GM18861 (cell line): ENCODE results near the gene SYNE2.
"Not testable (repeated sequence)": the region's sequence is repeated elsewhere in the genome, so short reads cannot be mapped to it uniquely, and the experiment has no call there.

Experiments used
- ATAC-seq: cut with Tn5 transposase; IDR thresholded peaks from one replicate; pipeline ENCODE4 v1.9.1; 2021; ENCODE audit not compliant: unreplicated experiment

SYNE2 gene

GRCh38 chr14:64186231-64187129 lies 333.7 kb downstream of the SYNE2 start:
- ATAC-seq: no peak

GRCh38 chr14:64187331-64187730 lies 334.5 kb downstream of the SYNE2 start:
- no peak for ATAC-seq

DNA sequence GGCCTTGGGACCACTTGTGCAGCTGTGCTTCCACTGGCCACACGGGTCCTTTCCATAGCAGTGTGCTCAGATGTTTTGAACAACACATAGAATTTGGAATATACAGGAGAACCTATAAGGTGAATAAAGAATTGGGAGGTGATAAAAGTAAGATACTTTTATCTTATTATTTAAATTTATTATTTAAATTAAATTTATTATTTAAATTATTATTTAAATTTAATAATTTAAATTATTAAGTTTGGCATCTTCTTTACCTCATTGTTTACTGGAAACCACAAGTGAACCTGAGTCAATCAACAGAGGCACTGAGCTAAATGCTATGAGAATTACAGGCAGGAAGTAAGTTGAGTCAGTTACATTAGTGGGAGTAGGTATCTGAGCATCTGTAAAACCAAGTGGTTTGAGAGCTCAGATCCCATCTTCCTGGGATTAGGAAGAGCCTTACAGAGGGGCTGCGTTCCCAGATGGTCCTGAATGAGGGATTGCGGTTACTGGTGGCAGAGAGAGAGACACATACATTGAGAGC lies 338.2 kb downstream of the SYNE2 start:
- no peak for ATAC-seq

GRCh38 chr14:64191756-64192155 lies 339.0 kb downstream of the SYNE2 start:
- ATAC-seq: no peak

DNA sequence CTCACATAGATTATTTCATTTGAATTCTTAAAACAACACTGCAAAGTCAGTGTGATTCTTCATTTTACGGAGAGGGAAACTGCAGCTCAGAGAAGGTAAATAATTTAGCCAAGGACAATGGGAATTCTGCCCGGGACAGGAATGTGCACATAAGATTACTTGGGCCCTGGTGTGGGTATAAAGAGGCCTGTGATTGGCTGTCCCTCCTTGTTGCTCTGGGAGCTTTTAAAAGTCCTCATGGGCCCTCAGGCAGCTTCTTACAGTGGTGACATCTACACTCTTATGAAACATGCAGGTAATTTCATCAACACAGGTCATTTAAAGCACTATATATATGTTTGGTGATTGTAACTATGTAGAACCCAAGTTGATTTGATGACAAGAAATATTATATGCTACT lies 341.0 kb downstream of the SYNE2 start:
- ATAC-seq: no peak

DNA sequence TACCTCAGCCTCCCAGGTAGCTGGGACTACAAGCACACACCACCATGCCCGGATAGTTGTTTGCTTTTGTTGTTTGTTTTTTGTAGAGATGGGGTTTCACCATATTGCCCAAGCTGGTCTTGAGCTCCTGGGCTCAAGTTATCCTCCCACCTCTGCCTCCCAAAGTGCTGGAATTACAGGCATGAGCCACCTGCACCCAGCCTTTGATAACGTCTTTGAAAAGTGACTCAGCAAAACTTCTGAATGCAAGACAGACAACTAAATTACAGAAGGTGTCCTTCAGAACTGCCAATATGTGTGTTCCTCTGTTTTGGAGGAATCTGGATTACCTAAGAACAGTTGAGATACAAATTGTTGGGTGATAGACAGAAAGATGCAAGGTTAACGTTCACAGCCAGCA lies 341.6 kb downstream of the SYNE2 start:
- no peak for ATAC-seq

- peak; percentile 53 for ATAC-seq
These were observed 342.4 kb downstream of the SYNE2 start for GRCh38 chr14:64195199-64195598.

GRCh38 chr14:64196056-64196455 lies 343.3 kb downstream of the SYNE2 start:
- no peak for ATAC-seq

DNA sequence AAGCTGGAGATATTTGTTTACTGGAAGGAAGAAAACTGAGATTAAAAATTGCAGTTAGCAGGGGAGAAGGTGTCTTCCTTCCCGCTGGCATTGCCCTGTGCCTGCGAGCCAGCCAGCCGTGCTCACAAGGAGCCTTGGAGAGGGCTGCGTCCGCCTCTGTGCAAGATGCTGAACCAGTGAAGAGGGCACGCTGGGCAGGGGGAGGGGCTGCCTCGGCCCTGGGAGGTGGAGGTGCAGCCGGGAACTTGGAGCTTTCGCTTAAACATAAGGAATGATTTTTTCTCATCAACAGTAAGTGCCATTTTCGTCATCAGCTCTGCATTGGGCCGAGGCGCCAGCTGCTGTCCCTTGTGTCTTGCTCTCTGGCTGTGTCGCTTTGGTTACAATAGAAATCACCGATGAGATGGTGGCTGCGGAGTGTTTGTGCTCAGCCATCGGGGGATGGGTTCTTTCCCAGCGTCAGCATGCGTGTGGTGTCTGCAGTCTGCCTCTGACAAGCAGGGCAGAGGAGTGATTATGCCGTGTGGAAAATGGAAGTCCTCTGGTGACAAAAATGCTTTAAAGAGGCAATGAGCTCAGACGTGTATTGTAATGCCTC lies 344.1 kb downstream of the SYNE2 start:
- ATAC-seq: no peak

- ATAC-seq: no peak
These were observed 345.2 kb downstream of the SYNE2 start for GRCh38 chr14:64197996-64198395.

DNA sequence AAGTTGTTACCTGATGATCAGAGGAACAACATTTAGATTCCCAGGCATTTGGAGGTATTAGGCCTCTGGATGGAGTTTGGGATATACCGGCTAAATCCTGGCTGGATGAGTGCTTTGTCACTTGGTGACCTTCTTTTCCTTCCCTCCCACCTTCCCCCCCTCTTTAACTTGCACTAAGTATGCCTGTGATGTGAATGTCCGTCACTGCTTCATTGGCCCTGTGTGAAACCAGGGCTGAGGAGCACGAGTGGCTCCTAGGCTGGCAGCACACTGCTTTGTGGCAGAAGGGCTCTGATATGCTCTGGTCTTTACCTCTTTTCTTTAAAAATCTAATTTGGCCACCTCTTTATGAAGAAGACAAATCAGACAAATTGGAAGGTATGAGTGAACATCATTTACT lies 345.7 kb downstream of the SYNE2 start:
- ATAC-seq: no peak

- no peak for ATAC-seq
These were observed 347.4 kb downstream of the SYNE2 start for GRCh38 chr14:64200170-64200569.

- ATAC-seq: no peak
These were observed 348.5 kb downstream of the SYNE2 start for GRCh38 chr14:64201296-64201695.

DNA sequence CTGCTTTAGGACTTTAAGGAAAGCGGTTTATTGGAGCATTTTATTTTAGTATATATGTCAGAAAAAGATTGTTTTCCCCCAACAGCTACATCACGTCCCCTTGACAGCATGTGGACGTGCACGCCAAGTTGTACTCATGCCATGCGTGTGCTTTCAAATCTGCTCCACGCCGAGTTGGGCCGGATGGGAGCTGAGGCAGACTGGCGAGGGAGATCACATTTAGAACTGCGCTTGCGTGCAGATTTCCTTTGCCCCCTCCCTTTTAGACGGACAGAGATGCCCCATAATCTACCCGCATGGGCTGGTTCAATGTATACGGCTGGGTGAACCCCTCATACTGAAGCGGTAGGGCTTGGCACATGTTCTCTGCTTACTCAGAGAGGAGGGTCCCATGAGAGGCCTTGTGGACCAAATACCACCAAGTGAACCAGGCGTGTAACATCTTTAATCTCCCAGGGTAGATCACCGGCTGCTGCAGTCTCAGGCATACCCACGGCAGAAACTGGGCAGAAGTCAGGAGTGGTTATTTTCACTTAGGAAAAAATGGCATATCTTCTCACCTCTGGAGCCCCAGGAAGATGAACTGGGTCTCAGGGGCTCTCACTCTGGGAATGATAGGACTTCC lies 349.2 kb downstream of the SYNE2 start:
- no peak for ATAC-seq

DNA sequence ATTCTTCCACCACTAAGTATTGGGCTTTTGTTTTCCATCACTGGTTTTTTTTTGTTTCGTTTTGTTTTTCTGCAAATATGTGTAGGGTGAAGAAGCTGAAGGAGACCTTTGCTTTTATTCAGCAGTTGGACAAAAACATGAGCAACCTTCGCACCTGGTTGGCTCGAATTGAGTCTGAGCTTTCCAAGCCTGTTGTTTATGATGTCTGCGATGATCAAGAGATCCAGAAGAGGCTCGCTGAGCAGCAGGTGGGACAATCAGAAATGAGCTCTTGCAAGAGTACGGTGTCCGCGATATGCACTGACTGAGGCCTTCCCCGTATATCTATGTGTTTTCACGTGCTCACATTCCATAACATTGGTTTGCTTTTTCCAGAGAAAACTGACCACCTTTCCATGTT lies 349.9 kb downstream of the SYNE2 start:
- no peak for ATAC-seq

GRCh38 chr14:64203366-64204006 lies 350.7 kb downstream of the SYNE2 start:
- no peak for ATAC-seq

DNA sequence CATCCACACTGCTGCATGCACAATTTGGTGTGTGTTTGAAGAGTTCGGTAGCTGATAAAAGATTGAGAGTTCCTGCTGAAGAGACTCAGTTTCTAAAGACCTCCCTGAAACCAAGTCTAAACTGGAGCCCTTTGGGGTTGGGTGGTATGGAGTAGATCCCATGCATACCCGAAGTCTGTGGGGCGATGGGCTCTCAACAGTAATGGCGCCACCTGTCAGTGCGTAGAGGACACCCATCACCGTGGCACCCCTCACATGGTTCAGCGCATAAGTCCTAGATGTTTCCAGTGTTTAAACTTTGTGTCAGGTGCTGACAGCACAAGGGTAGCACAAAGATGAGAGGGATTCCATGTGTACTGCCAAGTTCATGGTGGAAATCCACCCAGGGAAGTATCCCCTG lies 355.5 kb downstream of the SYNE2 start:
- no peak for ATAC-seq

GRCh38 chr14:64208981-64209380 lies 356.2 kb downstream of the SYNE2 start:
- ATAC-seq: no peak

DNA sequence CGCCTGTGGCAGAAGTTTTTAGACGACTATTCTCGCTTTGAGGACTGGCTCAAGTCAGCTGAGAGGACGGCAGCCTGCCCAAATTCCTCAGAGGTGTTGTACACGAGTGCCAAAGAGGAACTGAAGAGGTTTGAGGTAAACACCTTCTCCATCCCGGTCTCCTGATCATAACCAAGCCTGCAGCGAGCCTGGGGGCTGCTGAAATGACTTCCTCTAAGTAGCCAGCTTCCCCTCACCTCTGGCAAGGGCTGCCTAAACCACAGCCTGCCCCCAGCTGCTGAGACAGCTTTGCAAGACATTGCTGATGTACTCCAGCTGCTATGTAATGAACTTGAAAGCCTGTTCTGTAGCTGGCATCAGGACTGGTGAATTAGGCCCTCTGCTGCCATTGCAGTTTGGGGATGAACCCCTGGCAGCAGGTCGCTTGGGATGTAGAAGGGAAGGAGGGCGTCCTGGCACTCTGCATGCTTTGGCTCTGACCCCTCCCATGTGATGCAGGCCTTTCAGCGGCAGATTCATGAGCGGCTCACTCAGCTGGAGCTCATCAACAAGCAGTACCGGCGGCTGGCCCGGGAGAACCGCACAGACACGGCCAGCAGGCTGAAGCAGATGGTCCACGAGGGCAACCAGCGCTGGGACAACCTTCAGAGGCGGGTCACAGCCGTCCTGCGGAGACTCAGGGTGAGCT lies 356.8 kb downstream of the SYNE2 start:
- ATAC-seq: no peak

DNA sequence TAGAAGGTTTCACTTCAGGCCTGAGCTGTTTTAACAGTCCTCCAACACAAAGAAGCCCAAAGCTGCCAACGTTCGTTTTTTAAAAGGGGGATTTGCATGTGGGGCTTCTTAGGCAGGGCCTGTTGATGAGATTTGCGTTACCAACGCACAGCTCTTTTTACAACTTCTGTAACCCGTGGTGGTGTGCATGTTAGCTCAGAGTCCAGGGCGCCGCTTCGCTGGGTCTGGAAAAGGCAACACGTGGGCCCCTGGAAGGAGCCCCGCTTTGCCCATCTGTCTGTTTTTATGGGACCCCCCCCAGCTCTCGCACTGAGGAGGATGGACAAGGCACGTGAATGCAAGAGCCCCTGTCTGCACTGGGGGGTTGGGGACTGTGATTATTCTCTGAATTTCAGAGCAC lies 357.4 kb downstream of the SYNE2 start:
- no peak for ATAC-seq

- not testable (repeated sequence) for ATAC-seq
These were observed 358.1 kb downstream of the SYNE2 start for GRCh38 chr14:64210912-64211311.
